IPS-11a (cell line): ENCODE data around the gene ZSCAN10.
"Not testable (repeated sequence)": the region's sequence is repeated elsewhere in the genome, so short reads cannot be mapped to it uniquely, and the experiment has no call there.

Experiments
- H3K4me3 ChIP-seq: one replicate; pipeline ENCODE4 v1.5.1; 2013; ENCODE audit warnings: low read depth, low read length, control low read depth

Gene ZSCAN10

DNA sequence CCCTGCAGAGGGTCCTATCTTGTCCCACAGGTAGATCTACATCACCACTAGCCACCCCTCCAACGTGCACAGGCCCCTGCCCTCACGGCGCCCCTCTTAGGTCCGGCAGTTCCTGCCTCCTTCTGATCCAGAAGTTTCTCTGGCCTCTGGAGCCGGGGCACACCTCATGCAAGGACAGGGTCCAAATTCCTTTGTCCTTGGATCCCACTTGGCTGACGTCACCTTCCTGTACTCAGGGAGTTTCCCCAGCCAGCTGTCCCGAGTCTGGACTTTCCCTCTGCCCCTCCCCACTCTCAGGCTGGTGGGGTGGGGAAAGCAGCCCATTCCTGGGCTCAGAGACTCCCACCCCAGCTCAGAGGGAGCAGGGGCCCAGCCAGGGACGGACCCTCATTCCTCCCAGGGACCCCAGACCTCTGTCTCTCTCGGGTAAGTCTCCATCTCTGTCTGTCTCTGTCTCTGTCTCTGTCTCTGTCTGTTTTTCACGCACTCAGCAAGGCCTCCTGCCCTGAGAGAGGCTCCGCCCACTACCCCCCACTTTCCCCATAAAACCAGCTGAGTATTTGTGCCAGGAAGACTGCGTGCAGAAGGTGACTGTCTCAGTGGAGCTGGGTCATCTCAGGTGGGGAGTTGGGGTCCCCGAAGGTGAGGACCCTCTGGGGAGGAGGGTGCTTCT lies 33.9 kb downstream of the ZSCAN10 start, which contains the start of gene IL32:
TSS of gene IL32 (plus strand) at position 572 of the 673 bp plus-strand sequence. CDS start 172 bp downstream, outside the sequence.
- no peak within 1 kb of the TSS for H3K4me3 ChIP-seq

DNA sequence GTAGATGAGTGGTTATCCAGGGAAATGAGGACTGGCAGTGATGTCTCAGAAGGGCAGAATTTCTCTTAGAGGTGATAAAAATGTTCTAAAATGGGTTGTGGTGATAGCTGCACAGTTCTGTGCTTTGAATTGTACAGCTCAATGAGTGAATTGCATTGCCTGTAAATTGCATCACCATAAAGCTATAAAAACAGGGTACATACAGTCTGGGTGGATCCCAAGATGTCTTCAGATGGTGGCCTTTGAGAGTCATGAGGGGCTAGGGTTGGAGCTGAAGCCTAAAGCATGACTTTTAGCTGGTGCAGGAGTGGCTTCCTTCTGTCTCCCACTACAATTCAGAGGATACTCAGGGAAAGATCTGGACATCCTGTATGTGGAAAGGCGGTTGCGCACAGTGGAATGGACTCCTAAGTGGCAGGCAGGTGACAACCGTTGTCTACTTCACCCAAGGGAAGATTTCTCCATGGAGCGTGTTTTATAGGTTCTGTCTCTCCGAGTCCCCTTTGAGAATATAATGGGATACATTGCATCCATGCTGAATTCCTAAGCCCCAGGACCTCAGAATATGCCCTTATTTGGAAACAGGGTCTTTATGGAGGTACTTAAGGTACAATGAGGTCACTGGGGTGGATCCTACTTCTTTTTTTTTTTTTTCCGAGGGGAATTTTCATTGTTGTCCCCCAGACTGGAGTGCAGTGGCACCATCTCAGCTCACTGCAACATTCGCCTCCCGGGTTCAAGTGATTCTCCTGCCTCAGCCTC lies 35.3 kb downstream of the ZSCAN10 start:
- no peak overlapping the region for H3K4me3 ChIP-seq

- no peak overlapping the region for H3K4me3 ChIP-seq
Observed at GRCh38 chr16:3062553-3062952, 36.5 kb downstream of the ZSCAN10 start.

GRCh38 chr16:3060339-3061127 lies 38.6 kb downstream of the ZSCAN10 start:
- H3K4me3 ChIP-seq: no peak overlapping the region

- no peak overlapping the region for H3K4me3 ChIP-seq
Observed at GRCh38 chr16:3059723-3060242, 39.3 kb downstream of the ZSCAN10 start.

- peak overlapping the region; percentile 62 for H3K4me3 ChIP-seq
Observed at GRCh38 chr16:3059041-3059722, 39.9 kb downstream of the ZSCAN10 start.

GRCh38 chr16:3058139-3059030 lies 40.7 kb downstream of the ZSCAN10 start:
- H3K4me3 ChIP-seq: peak overlapping the region; percentile 62

DNA sequence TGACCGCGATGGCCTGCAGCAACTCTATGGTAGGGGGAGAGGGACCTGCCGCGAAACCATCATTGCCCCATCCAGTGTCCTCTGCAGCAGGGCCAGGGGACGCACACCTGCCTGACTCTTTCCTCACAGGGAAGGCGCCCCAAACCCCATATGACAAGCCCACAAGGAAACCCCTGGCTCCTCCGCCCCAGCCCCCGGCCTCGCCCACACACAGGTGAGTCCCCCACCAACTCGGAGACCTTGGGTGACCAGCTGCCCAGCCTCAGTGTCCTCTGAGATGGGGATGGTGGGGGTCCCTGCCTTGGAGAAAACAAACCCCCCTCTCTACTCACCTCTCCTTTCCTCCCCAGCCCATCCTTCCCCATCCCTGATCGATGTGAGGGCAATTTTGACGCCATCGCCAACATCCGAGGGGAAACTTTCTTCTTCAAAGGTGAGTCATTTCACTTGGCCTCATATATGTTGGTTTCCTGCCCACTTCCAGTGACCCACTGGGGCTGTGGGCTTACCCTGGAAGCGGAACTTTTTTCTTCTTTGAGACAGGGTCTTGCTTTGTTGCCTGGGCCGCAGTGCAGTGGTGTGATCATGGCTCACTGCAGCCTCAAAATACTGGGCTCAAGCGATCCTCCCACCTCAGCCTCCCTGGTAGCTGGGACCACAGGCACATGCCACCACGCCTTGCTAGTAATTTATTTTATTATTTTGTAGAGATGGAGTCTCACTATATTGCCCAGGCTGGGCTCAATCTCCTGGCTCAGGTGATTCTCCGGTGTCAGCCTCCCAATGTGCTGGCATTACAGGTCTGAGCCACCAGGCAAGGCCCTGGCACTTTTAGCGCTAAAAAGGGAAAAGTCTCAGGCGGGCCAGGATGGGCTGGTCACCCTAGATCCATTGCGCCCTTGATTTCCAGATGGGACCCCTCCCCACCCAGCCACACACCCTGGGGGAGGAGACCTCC lies 41.6 kb downstream of the ZSCAN10 start:
- no peak overlapping the region for H3K4me3 ChIP-seq

DNA sequence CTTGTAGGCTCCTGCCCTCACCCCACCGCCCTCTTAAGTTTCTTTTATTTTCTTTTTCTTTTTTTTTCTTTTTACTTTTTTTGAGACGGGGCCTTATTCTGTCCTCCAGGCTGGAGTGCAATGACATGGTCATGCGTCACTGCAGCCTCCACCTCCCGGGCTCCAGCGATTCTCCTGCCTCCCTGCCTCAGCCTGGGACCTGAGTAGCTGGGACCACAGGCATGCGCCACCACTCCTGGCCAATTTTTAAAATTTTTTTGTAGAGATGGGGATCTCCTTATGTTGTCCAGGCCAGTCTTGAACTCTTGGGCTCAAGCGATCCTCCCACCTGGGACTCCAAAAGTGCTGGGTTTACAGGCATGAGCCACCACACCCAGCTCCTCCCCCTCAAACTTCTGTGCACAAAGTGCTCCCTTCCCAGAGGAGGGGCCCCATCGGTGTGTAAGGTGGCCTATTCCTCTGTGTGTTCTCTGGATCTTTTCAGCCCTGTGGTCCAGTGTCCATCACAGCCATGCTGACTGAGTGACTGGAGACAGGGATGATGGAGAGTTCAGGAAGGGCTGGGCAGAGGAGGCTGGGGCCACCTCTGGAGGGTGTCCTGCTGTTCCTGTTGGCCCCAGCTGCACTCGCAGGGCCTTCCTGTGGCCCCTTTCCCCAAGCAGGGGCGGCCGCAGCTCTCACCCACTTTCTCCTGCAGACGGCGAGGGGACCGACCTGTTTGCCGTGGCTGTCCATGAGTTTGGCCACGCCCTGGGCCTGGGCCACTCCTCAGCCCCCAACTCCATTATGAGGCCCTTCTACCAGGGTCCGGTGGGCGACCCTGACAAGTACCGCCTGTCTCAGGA lies 42.5 kb downstream of the ZSCAN10 start:
- no peak overlapping the region for H3K4me3 ChIP-seq

GRCh38 chr16:3055734-3056115 lies 43.4 kb downstream of the ZSCAN10 start:
- not testable (repeated sequence) for H3K4me3 ChIP-seq

DNA sequence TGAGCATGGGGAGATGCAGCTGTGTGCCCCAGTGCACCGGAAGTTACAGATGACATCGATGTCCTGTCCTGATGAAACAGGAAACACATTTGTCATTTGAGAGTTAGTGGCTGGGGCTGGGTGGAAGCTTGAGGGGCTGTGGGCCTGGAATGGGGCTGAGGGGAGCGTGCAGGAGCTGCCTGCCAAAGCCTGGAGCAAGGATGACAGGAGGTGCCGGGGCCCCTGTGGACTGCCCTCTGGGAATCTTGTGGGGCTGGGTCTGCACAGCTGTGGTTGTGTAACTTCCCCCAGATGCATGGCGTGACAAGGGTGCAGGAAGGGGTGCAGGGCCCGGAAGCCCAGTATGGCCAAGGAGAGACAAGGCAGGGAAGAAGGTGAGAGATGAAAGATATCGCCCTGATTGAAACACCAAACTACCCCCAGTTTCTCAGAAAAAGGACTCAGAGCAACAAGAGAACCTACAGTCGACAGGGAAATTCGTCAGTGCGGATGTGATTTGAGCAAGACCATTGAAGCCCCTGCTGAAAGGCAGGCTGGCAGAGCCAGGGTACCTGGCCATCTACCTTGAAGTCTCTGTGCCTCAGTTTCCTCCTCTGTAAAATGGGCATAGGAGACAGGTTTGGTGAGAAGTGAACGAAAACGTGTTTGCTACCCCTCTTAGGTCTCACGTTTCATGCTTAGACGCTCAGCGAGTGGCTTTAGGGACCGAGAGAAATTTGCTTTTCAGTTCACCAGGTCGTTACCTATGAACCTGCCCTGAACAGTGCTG lies 43.9 kb downstream of the ZSCAN10 start:
- H3K4me3 ChIP-seq: no peak overlapping the region

DNA sequence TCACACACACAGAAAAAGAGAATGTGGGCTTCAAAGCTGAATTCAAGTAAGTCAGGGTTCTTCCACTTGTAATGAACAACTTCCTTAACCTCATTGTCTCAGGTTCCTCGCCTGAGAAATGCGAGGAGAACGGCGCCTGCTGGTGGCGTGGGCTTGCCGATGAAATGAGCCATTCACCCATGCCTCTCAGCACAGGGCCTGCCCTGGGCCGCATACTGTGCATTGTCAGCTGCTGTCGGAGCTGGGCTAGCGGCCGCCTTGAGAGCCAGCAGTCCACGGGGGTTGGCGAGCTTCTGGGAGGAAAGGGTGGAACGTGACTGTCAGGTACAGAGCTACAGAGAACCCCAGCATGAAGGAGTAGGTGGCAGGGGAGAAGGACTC lies 45.8 kb downstream of the ZSCAN10 start:
- not testable (repeated sequence) for H3K4me3 ChIP-seq

GRCh38 chr16:3052571-3053329 lies 46.3 kb downstream of the ZSCAN10 start:
- not testable (repeated sequence) for H3K4me3 ChIP-seq

- no peak overlapping the region for H3K4me3 ChIP-seq
Observed at GRCh38 chr16:3051494-3051893, 47.6 kb downstream of the ZSCAN10 start.

GRCh38 chr16:3051009-3051408 lies 48.1 kb downstream of the ZSCAN10 start:
- H3K4me3 ChIP-seq: no peak overlapping the region

DNA sequence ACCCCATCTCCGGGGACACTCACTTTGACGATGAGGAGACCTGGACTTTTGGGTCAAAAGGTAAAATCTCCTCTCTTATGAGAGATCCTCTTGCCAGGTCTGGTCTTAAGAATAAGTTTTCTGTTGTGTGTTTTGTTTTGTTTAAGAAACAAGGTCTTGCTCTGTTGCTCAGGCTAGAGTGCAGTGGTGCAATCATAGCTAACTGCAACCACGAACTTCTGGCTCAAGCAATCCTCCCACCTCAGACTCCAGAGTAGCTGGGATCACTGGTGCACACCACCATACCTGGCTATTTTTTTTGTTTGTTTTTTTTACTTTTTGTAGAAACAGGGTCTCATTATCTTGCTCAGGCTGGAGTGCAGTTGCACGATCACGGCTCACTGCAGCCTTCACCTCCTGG lies 48.6 kb downstream of the ZSCAN10 start:
- no peak overlapping the region for H3K4me3 ChIP-seq
